ENCODE results near the gene HNRNPK.

Gene HNRNPK

GRCh38 chr9:83977196-83977595, 2.8 kb downstream of the HNRNPK start:
- TF ChIP-seq USF1 (IDR thresholded peaks at IDR 0.05) (no peak), CREB1 (IDR thresholded peaks at IDR 0.05; ENCODE audit: low read depth) (no peak), RAD21 (IDR thresholded peaks at IDR 0.05; ENCODE audit: low read depth) (no peak), NFIC (IDR thresholded peaks at IDR 0.05) (no peak), EP300 (IDR thresholded peaks at IDR 0.05; ENCODE audit: borderline replicate concordance) (no peak), TCF12 (IDR thresholded peaks at IDR 0.05; ENCODE audit: low read depth) (no peak), EGR1 (IDR thresholded peaks at IDR 0.05) (no peak), TEAD4 (IDR thresholded peaks at IDR 0.05) (no peak), REST (IDR thresholded peaks at IDR 0.05; ENCODE audit: low read depth) (no peak)

- no peak for TF ChIP-seq FOXM1 (IDR thresholded peaks at IDR 0.05; ENCODE audit: borderline replicate concordance, low read depth)
Measured at GRCh38 chr9:83976372-83976771, 3.6 kb downstream of the HNRNPK start.

GRCh38 chr9:83975300-83975699, 4.7 kb downstream of the HNRNPK start:
- TF ChIP-seq MAX (IDR thresholded peaks at IDR 0.05), result no peak
- no peak for TF ChIP-seq ZBTB7A (IDR thresholded peaks at IDR 0.05; ENCODE audit: low read depth)
- TF ChIP-seq NFIC (IDR thresholded peaks at IDR 0.05), result no peak

- no peak for TF ChIP-seq FOXM1 (IDR thresholded peaks at IDR 0.05; ENCODE audit: borderline replicate concordance, low read depth)
- no peak for TF ChIP-seq CEBPB (IDR thresholded peaks at IDR 0.05)
- no peak for TF ChIP-seq TEAD4 (IDR thresholded peaks at IDR 0.05)
- TF ChIP-seq EGR1 (IDR thresholded peaks at IDR 0.05), result no peak
- no peak for TF ChIP-seq USF1 (IDR thresholded peaks at IDR 0.05)
- TF ChIP-seq EP300 (IDR thresholded peaks at IDR 0.05; ENCODE audit: borderline replicate concordance), result no peak
- no peak for TF ChIP-seq ZBTB7A (IDR thresholded peaks at IDR 0.05; ENCODE audit: low read depth)
Measured at GRCh38 chr9:83972286-83972685, 7.7 kb downstream of the HNRNPK start.

- TF ChIP-seq USF1 (IDR thresholded peaks at IDR 0.05), result no peak
Measured at GRCh38 chr9:83971485-83971884, 8.5 kb downstream of the HNRNPK start.

GRCh38 chr9:83969602-83970001, 10.4 kb downstream of the HNRNPK start:
- TF ChIP-seq CEBPB (IDR thresholded peaks at IDR 0.05), result no peak
- TF ChIP-seq EGR1 (IDR thresholded peaks at IDR 0.05), result no peak
- no peak for TF ChIP-seq ZBTB7A (IDR thresholded peaks at IDR 0.05; ENCODE audit: low read depth)
- no peak for TF ChIP-seq TAF1 (IDR thresholded peaks at IDR 0.05; ENCODE audit: low read depth)
- no peak for TF ChIP-seq TCF12 (IDR thresholded peaks at IDR 0.05; ENCODE audit: low read depth)
- no peak for TF ChIP-seq RAD21 (IDR thresholded peaks at IDR 0.05; ENCODE audit: low read depth)
- no peak for TF ChIP-seq EP300 (IDR thresholded peaks at IDR 0.05; ENCODE audit: borderline replicate concordance)
- no peak for TF ChIP-seq YY1 (IDR thresholded peaks at IDR 0.05; ENCODE audit: low read depth)
- no peak for TF ChIP-seq CREB1 (IDR thresholded peaks at IDR 0.05; ENCODE audit: low read depth)

- TF ChIP-seq NFIC (IDR thresholded peaks at IDR 0.05) (no peak), REST (IDR thresholded peaks at IDR 0.05; ENCODE audit: low read depth) (no peak), YY1 (IDR thresholded peaks at IDR 0.05; ENCODE audit: low read depth) (no peak), TAF1 (IDR thresholded peaks at IDR 0.05; ENCODE audit: low read depth) (no peak), USF1 (IDR thresholded peaks at IDR 0.05) (no peak), TEAD4 (IDR thresholded peaks at IDR 0.05) (no peak), MAX (IDR thresholded peaks at IDR 0.05) (no peak), CREB1 (IDR thresholded peaks at IDR 0.05; ENCODE audit: low read depth) (no peak), TCF12 (IDR thresholded peaks at IDR 0.05; ENCODE audit: low read depth) (no peak), CEBPB (IDR thresholded peaks at IDR 0.05) (no peak), EGR1 (IDR thresholded peaks at IDR 0.05) (no peak)
Measured at GRCh38 chr9:83967073-83967472, 12.9 kb downstream of the HNRNPK start.
